T-cell (primary cell): ENCODE data around the gene ALDOB. TPM values are rescaled to one million over a fixed set of nuclear protein-coding genes. Genes with fewer than 3 reads are reported as not detected.

ENCODE experiments used
- ATAC-seq, 4 experiments: fragments of 200-7000 bp in 3 of 4; fragments of 150-1000 bp in 1 of 4; cut with Tn5 transposase; replicated peaks in 1 of 4; 1 replicate in 3 of 4; 2 replicates in 1 of 4; pipeline ENCODE4 v1.10.0; 2021; ENCODE audit warnings: moderate library complexity in 3 of 4, mild to moderate bottlenecking in 2 of 4, moderate number of reproducible peaks in 1 of 4
- CTCF ChIA-PET, 2 donors: fragments of 300-600 bp; sonication (Branson Sonifier 250); formaldehyde crosslinking; loops; one replicate each; lab custom pipeline; 2022; ENCODE audit warnings: antibody characterized with exemption in 2 of 2; lab: Charles Lee
- POLR2A ChIA-PET, 2 donors: fragments of 300-600 bp; sonication (Branson Sonifier 250); formaldehyde crosslinking; loops; one replicate each; lab custom pipeline; 2022; ENCODE audit warnings: antibody characterized with exemption in 2 of 2; lab: Charles Lee
- DNase-seq, 35 experiments: peaks; one replicate each; pipeline versions ENCODE4 v3.0.0 to v3.0.0-alpha.2; 2013 to 2023
- H3K27ac ChIP-seq: one replicate; pipeline ENCODE4 v1.5.1; 2013; ENCODE audit warnings: low read length
- H3K27me3 ChIP-seq, 2 experiments: replicated peaks in 1 of 2; 1 replicate in 1 of 2; 2 replicates in 1 of 2; pipeline versions ENCODE4 v1.6.1 to v1.7.0; 2013; ENCODE audit warnings: low read length in 1 of 2, mixed read lengths in 1 of 2; ENCODE audit not compliant: control insufficient read depth in 2 of 2, insufficient read depth in 2 of 2; ENCODE audit errors: extremely low read depth in 1 of 2
- H3K36me3 ChIP-seq, 2 donors: 1 replicate in 1 of 2; 2 replicates in 1 of 2; pipeline versions ENCODE4 v1.6.1 to v1.7.0; 2013; ENCODE audit warnings: low read length in 1 of 2; ENCODE audit not compliant: control insufficient read depth in 2 of 2, insufficient read depth in 1 of 2; ENCODE audit errors: extremely low read depth in 1 of 2
- H3K4me1 ChIP-seq, 2 experiments: 1 replicate in 1 of 2; 2 replicates in 1 of 2; pipeline versions ENCODE4 v1.6.1 to v1.7.0; 2013; ENCODE audit warnings: low read length in 2 of 2, mixed read lengths in 1 of 2; ENCODE audit not compliant: insufficient read depth in 2 of 2, control insufficient read depth in 1 of 2; ENCODE audit errors: extremely low read depth in 1 of 2
- H3K4me3 ChIP-seq, 2 donors: 1 replicate in 1 of 2; 2 replicates in 1 of 2; pipeline versions ENCODE4 v1.5.1 to v1.7.0; 2013; ENCODE audit warnings: mild to moderate bottlenecking in 2 of 2, low read length in 1 of 2, moderate library complexity in 1 of 2; ENCODE audit not compliant: control insufficient read depth in 1 of 2; ENCODE audit errors: extremely low read depth in 1 of 2
- H3K9me3 ChIP-seq: 2 replicates; pipeline ENCODE4 v1.7.0; 2013
- H3K27ac Mint-ChIP-seq, 2 donors: one replicate each; pipeline ENCODE4 v1.8.0; 2020 to 2021; ENCODE audit warnings: mild to moderate bottlenecking in 2 of 2, mixed read lengths in 2 of 2
- H3K27me3 Mint-ChIP-seq, 2 donors: one replicate each; pipeline ENCODE4 v1.8.0; 2021 to 2022; ENCODE audit warnings: mixed read lengths in 2 of 2
- H3K36me3 Mint-ChIP-seq: one replicate; pipeline ENCODE4 v1.8.0; 2021; ENCODE audit warnings: mixed read lengths
- H3K4me1 Mint-ChIP-seq, 3 donors: one replicate each; pipeline ENCODE4 v1.8.0; 2020 to 2022; ENCODE audit warnings: mixed read lengths in 3 of 3, mild to moderate bottlenecking in 1 of 3
- H3K4me3 Mint-ChIP-seq, 3 donors: one replicate each; pipeline ENCODE4 v1.8.0; 2020 to 2022; ENCODE audit warnings: mild to moderate bottlenecking in 3 of 3, mixed read lengths in 3 of 3, moderate library complexity in 3 of 3
- H3K9me3 Mint-ChIP-seq, 3 donors: one replicate each; pipeline ENCODE4 v1.8.0; 2020 to 2022; ENCODE audit warnings: mixed read lengths in 3 of 3
- WGBS: methylation state at CpG from one replicate; pipeline ENCODE4 v1.1.5; 2013; ENCODE audit warnings: missing lambda C conversion rate; ENCODE audit not compliant: insufficient coverage; 5-methylcytosine and 5-hydroxymethylcytosine counted together
- total RNA-seq, 35 experiments: library from RNA in 6 of 35; stranded (reverse) in 6 of 35; fragments of 120-200 nt in 1 of 35; gene quantifications; one replicate each; pipeline versions ENCODE4 v1.2.1 to v1.2.4 and lab custom pipeline; 2013 to 2026

Gene ALDOB
- total RNA-seq, 5 donors from 2014 or later (not counting 1 experiment from before 2014, with no cell fraction given) = 1.3 to 2.1 (median 1.6) TPM; not detected in 2

DNA sequence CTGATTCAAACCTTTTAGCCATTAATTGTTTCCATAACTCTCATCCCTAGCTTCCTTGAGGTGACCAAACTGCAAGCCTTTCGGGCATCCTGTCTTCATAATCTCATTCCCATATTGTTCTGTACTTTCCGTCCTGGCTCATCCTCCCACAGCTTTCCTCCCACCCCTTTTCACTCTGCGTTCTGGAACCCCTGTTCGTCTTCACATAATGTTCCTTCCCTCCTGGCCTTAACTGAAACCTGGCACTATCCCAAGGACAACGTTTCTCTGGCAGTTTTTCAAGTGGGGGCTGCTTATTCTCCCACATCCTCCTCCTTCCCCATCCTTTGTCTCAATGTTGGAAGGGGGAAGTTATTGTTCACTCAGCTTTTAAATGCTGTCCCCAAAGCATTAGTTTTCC is 35.5 kb downstream of the ALDOB start:
- H3K27me3 ChIP-seq = no peaks in the 10 kb centered on the region
- ChIA-PET POLR2A (interaction anchor here (0.5 to 1.2 kb wide), 2 partner anchors 133 to 970 kb away, joined by 3 to 10 read pairs; partner anchors contain the start of gene RNF20 (in 1 of the 2)), CTCF (interaction anchor here in 1 of 2 donors (0.9 to 2.5 kb wide), 3 partner anchors 10 to 59 kb away, joined by 3 to 15 read pairs (median 5); no protein-coding TSS in a partner anchor)
- ATAC-seq = no peak
- Mint-ChIP-seq H3K4me1 (peaks cover 64 to 71% (median 69%) of the 10 kb centered on the region in 3 donors), H3K27ac (peak overlapping the region; percentile 37 to 75), H3K4me3 (peak overlapping the region; percentile 87 to 100 (median 92)), H3K36me3 (peaks cover 58% of the 10 kb centered on the region), H3K9me3 (peaks cover 12 to 19% (median 13%) of the 10 kb centered on the region in 3 donors), H3K27me3 (no peaks in the 10 kb centered on the region)
- no peak overlapping the region for H3K27ac ChIP-seq
- DNase-seq = no peak
- H3K36me3 ChIP-seq = peaks cover under 1 to 40% of the 10 kb centered on the region in 2 donors
- H3K9me3 ChIP-seq = peaks cover 2% of the 10 kb centered on the region
- WGBS = 65% methylated on average over 4 of the region's 5 CpGs
- peaks cover 10 to 19% of the 10 kb centered on the region in 2 experiments for H3K4me1 ChIP-seq
- no peak overlapping the region for H3K4me3 ChIP-seq

DNA sequence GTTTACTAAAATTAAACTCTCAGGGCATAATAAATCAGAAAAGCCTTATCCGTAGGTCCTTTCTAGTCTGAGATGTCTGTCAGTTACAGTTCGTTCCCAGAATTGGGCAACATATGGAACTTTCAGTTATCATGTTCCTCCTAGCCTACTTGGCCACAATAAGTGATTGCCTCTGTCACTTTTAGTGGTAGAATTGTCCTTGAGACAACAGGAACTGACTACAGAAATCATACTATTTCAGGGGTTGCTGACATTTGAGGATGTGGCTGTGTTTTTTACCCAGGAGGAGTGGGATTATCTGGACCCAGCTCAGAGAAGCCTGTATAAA is 36.0 kb downstream of the ALDOB start:
- no CpG with 5 or more reads among the region's 2 CpGs for WGBS
- peaks cover 58% of the 10 kb centered on the region for H3K36me3 Mint-ChIP-seq
- ChIA-PET CTCF (interaction anchor here in 1 of 2 donors (0.9 to 2.5 kb wide), 3 partner anchors 11 to 59 kb away, joined by 3 to 15 read pairs (median 5); no protein-coding TSS in a partner anchor), POLR2A (interaction anchor here in 1 of 2 donors (0.7 kb wide), 1 partner anchor 1574 kb away, joined by 3 read pairs; no protein-coding TSS in a partner anchor)
- H3K4me1 ChIP-seq = peaks cover 10 to 19% of the 10 kb centered on the region in 2 experiments
- no peaks in the 10 kb centered on the region for H3K27me3 ChIP-seq
- H3K9me3 Mint-ChIP-seq = peaks cover 6 to 14% (median 8%) of the 10 kb centered on the region in 3 donors
- peaks cover 0 to 35% of the 10 kb centered on the region in 2 donors for H3K36me3 ChIP-seq
- ATAC-seq (no peak), DNase-seq (no peak)
- peak overlapping the region; percentile 79 to 82 for H3K4me3 ChIP-seq
- H3K27ac ChIP-seq = no peak overlapping the region
- peaks cover 2% of the 10 kb centered on the region for H3K9me3 ChIP-seq
- H3K27ac Mint-ChIP-seq = peak overlapping the region; percentile 66 to 75
- peak overlapping the region; percentile 87 to 100 (median 92) for H3K4me3 Mint-ChIP-seq
- peaks cover 69 to 76% (median 74%) of the 10 kb centered on the region in 3 donors for H3K4me1 Mint-ChIP-seq
- no peaks in the 10 kb centered on the region for H3K27me3 Mint-ChIP-seq

DNA sequence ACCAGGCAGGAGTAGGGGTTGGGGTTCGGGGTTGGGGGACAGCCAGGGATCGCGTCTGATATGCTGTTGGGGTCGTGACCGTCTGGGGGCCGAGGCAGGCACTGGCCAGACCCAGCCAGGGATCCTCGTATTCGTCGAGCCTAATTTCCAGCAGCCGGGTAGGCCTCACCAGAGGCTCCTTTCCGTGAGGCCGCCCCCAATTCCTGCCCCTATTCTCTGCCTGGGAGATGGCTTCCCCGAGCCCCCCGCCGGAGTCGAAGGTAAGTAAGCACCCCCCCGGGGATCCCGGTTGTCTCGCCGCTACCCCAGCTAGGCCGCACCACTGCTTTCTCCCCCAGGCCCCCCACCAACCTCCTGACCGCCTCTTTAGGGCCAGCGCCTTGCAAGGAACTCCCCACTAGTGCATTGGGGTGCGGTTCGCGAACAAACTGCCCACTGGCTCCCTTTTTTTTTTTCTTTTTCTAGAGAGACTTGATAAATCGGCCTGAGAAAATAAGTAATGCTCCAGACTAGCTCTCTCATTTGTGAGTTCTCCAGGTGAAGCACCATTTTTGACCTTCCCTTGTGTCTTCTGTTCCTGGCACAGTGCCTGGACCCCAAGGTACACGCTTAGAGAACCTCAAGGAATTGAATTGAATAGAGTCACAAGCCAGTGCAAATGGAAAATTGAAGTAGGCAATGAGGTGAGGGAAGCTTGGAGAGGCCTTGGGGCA is 36.5 kb downstream of the ALDOB start:
- Histone ChIP-seq H3K4me3 (peak overlapping the region; percentile 79 to 82), H3K9me3 (peaks cover 2% of the 10 kb centered on the region), H3K27me3 (no peaks in the 10 kb centered on the region), H3K36me3 (peaks cover 0 to 37% of the 10 kb centered on the region in 2 donors), H3K4me1 (peaks cover 10 to 19% of the 10 kb centered on the region in 2 experiments), H3K27ac (peak overlapping the region; percentile 77)
- WGBS = 2% methylated on average over 23 of the region's 28 CpGs
- peaks cover 58% of the 10 kb centered on the region for H3K36me3 Mint-ChIP-seq
- peaks cover 74 to 81% (median 80%) of the 10 kb centered on the region in 3 donors for H3K4me1 Mint-ChIP-seq
- ChIA-PET CTCF (interaction anchor here in 1 of 2 donors (0.8 to 2.5 kb wide), 8 partner anchors 10 to 803 kb away, joined by 3 to 18 read pairs (median 4); partner anchors contain the start of gene RNF20), POLR2A (interaction anchor here (0.6 to 1.7 kb wide), 8 partner anchors 8 to 1573 kb away, joined by 3 to 9 read pairs (median 4); partner anchors contain the start of gene RNF20 (in 2 of the 2))
- peak overlapping the region; percentile 95 to 99 for H3K27ac Mint-ChIP-seq
- DNase-seq (peak in 7 of 35 experiments; percentile 0 to 18 (median 3)), ATAC-seq (peak in 1 of 4 experiments; percentile 1)
- no peaks in the 10 kb centered on the region for H3K27me3 Mint-ChIP-seq
- H3K4me3 Mint-ChIP-seq = peak overlapping the region; percentile 87 to 100 (median 92)
- H3K9me3 Mint-ChIP-seq = peaks cover 6 to 12% (median 7%) of the 10 kb centered on the region in 3 donors

DNA sequence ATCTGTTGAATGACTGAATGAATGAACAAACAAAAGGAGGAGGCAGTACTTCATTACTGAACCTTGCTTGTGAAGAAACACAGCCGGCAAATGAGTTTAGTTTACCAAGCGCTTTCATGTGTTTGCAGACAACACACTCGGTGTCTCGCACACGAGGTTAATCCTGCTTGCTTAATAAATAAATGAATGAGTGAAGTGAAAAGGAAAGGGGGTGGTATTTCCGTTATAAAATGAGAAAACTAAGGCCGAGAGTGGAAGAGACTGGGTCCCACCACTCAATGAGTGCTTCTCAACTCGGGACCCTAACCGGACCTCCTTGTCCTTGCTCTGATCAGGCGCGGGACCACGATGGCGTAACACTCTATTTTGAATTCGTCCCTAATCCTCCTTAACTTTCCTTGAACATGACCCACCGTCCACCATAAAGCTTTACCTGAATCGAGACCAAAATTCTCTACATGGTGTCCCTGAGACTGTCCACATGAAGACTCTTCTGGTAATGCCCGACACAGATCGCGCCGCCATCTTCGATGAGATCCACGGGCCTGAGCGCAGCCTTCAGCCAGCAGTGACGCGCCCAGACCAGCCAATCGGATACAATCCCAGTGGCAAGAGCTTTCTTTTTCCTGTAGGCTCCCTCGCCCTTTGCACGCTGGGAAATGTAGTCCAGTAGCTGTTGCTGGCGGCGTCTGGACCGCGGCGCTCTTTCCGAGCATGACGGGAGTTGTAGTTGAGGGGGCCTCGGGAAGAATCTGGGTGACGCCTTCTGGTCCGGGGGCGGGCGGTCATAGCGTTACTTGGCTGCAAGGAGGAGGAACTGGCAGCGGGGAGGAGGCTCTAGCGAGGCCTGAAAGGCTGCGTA is 37.3 kb downstream of the ALDOB start, which contains the start of the genes MRPL50 and ZNF189:
MRPL50 (minus strand) TSS at position 551 of the 862 bp plus-strand sequence; CDS start at position 525, 26 bp downstream.
ZNF189 (plus strand) TSS at position 784 of the 862 bp plus-strand sequence. CDS start 306 bp downstream, outside the sequence.
- Mint-ChIP-seq H3K4me1 (peaks cover 74 to 84% (median 76%) of the 10 kb centered on the region in 3 donors), H3K36me3 (peaks cover 56% of the 10 kb centered on the region), H3K27ac (peak within 1 kb of the TSS; percentile 95 to 99), H3K9me3 (peaks cover 3 to 5% (median 3%) of the 10 kb centered on the region in 3 donors), H3K27me3 (no peaks in the 10 kb centered on the region), H3K4me3 (peak within 1 kb of the TSS; percentile 87 to 100 (median 92))
- Histone ChIP-seq H3K4me3 (peak within 1 kb of the TSS; percentile 79 to 98), H3K27ac (peak within 1 kb of the TSS; percentile 94), H3K27me3 (no peaks in the 10 kb centered on the region), H3K9me3 (peaks cover 2% of the 10 kb centered on the region), H3K4me1 (peaks cover 10 to 19% of the 10 kb centered on the region in 2 experiments), H3K36me3 (peaks cover 0 to 29% of the 10 kb centered on the region in 2 donors)
- DNase-seq (peak; percentile 86 to 100 (median 98)), ATAC-seq (peak; percentile 93 to 98 (median 96))
- WGBS = under 1% methylated on average over 43 of the region's 44 CpGs
- ChIA-PET POLR2A (interaction anchor here (0.6 to 1.7 kb wide), 7 partner anchors 9 to 172 kb away, joined by 3 to 9 read pairs (median 5); partner anchors contain the start of gene RNF20 (in 2 of the 2)), CTCF (interaction anchor here (0.8 to 2.5 kb wide), 9 partner anchors 9 to 803 kb away, joined by 3 to 18 read pairs (median 4); partner anchors contain the start of gene RNF20 (in 1 of the 2))

DNA sequence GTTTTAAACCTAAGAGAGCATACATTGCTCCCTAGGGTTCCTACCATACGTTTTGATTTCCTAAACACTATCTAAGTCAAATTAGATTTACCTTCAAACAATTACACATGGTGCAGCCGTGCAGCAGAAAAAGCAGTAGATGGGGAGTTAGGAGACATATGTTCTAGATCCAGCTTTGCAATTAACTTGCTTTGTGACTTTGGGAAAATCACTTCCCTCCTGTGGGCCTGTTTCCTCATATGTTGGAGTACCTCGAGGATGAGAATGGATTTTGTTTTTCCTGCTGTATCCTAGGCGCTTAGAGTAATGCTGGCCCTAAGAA is 37.9 kb downstream of the ALDOB start:
- DNase-seq (no peak), ATAC-seq (no peak)
- ChIA-PET CTCF (interaction anchor here (1.1 to 2.5 kb wide), 5 partner anchors 9 to 802 kb away, joined by 3 to 18 read pairs (median 5); partner anchors contain the start of gene RNF20 (in 1 of the 2)), POLR2A (interaction anchor here in 1 of 2 donors (1.7 kb wide), 1 partner anchor 136 kb away, joined by 5 read pairs; the partner anchor contains the start of gene RNF20)
- Histone ChIP-seq H3K4me1 (peaks cover 10 to 19% of the 10 kb centered on the region in 2 experiments), H3K27ac (peak overlapping the region; percentile 94), H3K27me3 (no peaks in the 10 kb centered on the region), H3K9me3 (peaks cover 1% of the 10 kb centered on the region), H3K4me3 (peak overlapping the region; percentile 79 to 98), H3K36me3 (peaks cover 0 to 24% of the 10 kb centered on the region in 2 donors)
- WGBS = 5% methylated on average over 2 of the region's 4 CpGs
- Mint-ChIP-seq H3K9me3 (peaks cover 4 to 5% (median 5%) of the 10 kb centered on the region in 3 donors), H3K4me3 (peak overlapping the region; percentile 87 to 100 (median 92)), H3K27ac (peak overlapping the region; percentile 95 to 99), H3K27me3 (no peaks in the 10 kb centered on the region), H3K36me3 (peaks cover 56% of the 10 kb centered on the region), H3K4me1 (peaks cover 73 to 83% (median 78%) of the 10 kb centered on the region in 3 donors)
